ENCODE results near the gene VWA8.

The VWA8 gene

GRCh38 chr13:41780715-41781706, 179.9 kb downstream of the VWA8 start:
- no peak overlapping the region for H3K4me3 ChIP-seq (replicated peaks in 1 of 2; ENCODE audit: low read depth in 2 of 2, low read length in 2 of 2)
- DNase-seq (ENCODE audit: low read depth in 2 of 2) = peak; percentile 82 to 89
- no peak for TF ChIP-seq CTCF (IDR thresholded peaks at IDR 0.05; ENCODE audit: low read depth, low read length)

GRCh38 chr13:41775251-41775650, 185.7 kb downstream of the VWA8 start:
- no peak for TF ChIP-seq CTCF (IDR thresholded peaks at IDR 0.05; ENCODE audit: low read depth, low read length)
- no peak for DNase-seq (ENCODE audit: low read depth in 2 of 2)

GRCh38 chr13:41774605-41775218, 186.2 kb downstream of the VWA8 start:
- TF ChIP-seq CTCF (IDR thresholded peaks at IDR 0.05; ENCODE audit: low read depth, low read length) = no peak
- H3K4me3 ChIP-seq (replicated peaks in 1 of 2; ENCODE audit: low read depth in 2 of 2, low read length in 2 of 2) = no peak overlapping the region
- DNase-seq (ENCODE audit: low read depth in 2 of 2) = no peak

More at GRCh38 chr13:41775251-41775650, 185.7 kb downstream of the VWA8 start:
- no peak overlapping the region for H3K4me3 ChIP-seq (replicated peaks in 1 of 2; ENCODE audit: low read depth in 2 of 2, low read length in 2 of 2)

- H3K4me3 ChIP-seq (replicated peaks in 1 of 2; ENCODE audit: low read depth in 2 of 2, low read length in 2 of 2) = no peak overlapping the region
- peak; percentile 51 to 65 for DNase-seq (ENCODE audit: low read depth in 2 of 2)
- no peak for TF ChIP-seq CTCF (IDR thresholded peaks at IDR 0.05; ENCODE audit: low read depth, low read length)
These were observed 193.1 kb downstream of the VWA8 start for GRCh38 chr13:41767801-41768200.

GRCh38 chr13:41766439-41766838, 194.5 kb downstream of the VWA8 start:
- no peak overlapping the region for H3K4me3 ChIP-seq (replicated peaks in 1 of 2; ENCODE audit: low read depth in 2 of 2, low read length in 2 of 2)
- DNase-seq (ENCODE audit: low read depth in 2 of 2) = no peak
- TF ChIP-seq CTCF (IDR thresholded peaks at IDR 0.05; ENCODE audit: low read depth, low read length) = no peak

GRCh38 chr13:41765813-41766212, 195.1 kb downstream of the VWA8 start:
- DNase-seq (ENCODE audit: low read depth in 2 of 2) = peak; percentile 39 to 49
- TF ChIP-seq CTCF (IDR thresholded peaks at IDR 0.05; ENCODE audit: low read depth, low read length) = no peak
- H3K4me3 ChIP-seq (replicated peaks in 1 of 2; ENCODE audit: low read depth in 2 of 2, low read length in 2 of 2) = no peak overlapping the region
